Measurements from ENCODE around the gene GNGT1. TPM values are rescaled to one million over a fixed set of nuclear protein-coding genes. Genes with fewer than 3 reads are reported as not detected.

Gene GNGT1
- not detected in 2 replicates for total RNA-seq

GRCh38 chr7:93906267-93906666, at the start of gene GNGT1:
Gene GNGT1 (plus strand): TSS chr7:93906567. CDS start chr7:93906747, 180 bp downstream.

DNA sequence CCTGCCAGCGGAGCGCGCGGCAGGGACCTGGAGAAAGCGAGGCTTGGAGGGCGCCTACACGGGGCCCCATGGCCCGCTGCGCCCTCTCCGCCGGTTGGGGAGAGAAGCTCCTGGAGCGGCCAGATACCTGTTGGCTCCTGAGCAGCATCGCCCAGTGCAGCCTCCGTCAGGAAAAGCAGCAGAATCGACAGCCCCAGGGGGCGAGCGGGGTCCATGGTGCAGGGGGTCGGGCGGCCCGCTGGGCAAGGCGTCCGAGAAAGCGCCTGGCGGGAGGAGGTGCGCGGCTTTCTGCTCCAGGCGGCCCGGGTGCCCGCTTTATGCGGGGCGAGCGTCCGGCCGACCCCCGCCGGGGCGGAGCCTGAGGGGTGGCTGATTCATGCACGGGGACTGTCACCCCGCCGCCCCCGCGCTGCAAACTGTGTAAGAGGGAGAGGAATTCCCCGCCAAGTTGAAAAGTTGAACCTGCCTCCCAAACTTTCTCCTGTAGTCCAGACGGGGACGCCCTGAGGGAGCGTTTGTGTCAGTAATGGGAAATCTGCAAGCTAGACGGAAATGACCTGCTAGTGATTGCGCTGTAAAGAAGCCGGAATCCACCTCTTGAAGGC, 15.8 kb upstream of the GNGT1 start, which contains the start of gene TFPI2:
Gene TFPI2 (minus strand): TSS at position 290 of the 605 bp plus-strand sequence. CDS start 75 bp downstream, at position 215.

DNA sequence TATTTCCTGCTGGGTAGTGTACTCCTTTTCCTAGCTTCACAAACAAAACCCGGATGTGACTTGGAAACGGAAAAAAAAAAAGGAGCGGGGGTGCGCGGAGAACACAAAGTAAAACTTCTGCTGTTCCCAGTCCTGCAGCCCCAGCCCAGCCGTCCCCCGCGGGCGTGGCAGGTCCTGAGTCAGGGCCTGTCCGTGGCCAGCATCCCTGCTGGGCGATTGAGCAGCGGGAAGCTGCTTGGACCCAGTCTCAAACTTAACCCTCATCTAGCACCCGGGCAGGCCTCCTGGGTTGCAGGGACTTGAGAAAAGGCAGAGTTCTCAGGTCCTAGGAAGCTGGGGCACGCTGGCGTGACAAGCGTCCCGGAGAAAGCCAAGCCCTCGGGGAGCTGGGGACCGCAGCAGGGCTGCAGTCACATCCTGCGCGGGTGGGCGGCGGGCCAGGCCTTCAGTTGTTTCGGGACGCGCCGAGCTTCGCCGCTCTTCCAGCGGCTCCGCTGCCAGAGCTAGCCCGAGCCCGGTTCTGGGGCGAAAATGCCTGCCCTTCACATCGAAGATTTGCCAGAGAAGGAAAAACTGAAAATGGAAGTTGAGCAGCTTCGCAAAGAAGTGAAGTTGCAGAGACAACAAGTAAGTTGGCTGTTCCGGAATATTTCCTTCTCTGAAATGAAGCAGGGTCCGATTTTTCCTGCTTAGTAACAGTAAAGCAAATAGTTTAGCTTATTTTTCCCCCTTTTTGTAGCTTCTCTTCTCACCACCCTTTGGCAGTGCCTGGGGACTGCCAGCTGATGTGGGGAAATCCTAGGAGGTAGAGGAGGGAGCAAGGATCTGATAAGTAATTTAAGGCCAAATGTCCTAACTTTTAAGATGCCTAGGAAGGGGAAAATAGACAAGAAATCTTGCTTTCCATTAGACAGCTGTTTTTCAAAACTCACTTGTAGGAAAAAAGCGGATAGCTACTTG, 15.5 kb downstream of the GNGT1 start, which contains the start of gene GNG11:
Gene GNG11 (plus strand): TSS at position 129 of the 960 bp plus-strand sequence. CDS start 403 bp downstream, at position 532.

Other genes starting within 250 kb of the GNGT1 start
- gene TFPI2, start 15.8 kb upstream of the GNGT1 start, total RNA-seq = 633 and 1,251 TPM in 2 replicates
- gene GNG11, start 15.2 kb downstream of the GNGT1 start, total RNA-seq = 50.5 and 76.7 TPM in 2 replicates
- gene BET1, start 97.8 kb downstream of the GNGT1 start, total RNA-seq = 37.4 and 43.3 TPM in 2 replicates

All from epithelial cell of alveolus of lung (primary cell).